ENCODE data around the gene KIF25. TPM values are rescaled to one million over a fixed set of nuclear protein-coding genes. Genes with fewer than 3 reads are reported as not detected.

Gene KIF25
- total RNA-seq, 1 experiment from 2014 or later = 0.39 TPM

DNA sequence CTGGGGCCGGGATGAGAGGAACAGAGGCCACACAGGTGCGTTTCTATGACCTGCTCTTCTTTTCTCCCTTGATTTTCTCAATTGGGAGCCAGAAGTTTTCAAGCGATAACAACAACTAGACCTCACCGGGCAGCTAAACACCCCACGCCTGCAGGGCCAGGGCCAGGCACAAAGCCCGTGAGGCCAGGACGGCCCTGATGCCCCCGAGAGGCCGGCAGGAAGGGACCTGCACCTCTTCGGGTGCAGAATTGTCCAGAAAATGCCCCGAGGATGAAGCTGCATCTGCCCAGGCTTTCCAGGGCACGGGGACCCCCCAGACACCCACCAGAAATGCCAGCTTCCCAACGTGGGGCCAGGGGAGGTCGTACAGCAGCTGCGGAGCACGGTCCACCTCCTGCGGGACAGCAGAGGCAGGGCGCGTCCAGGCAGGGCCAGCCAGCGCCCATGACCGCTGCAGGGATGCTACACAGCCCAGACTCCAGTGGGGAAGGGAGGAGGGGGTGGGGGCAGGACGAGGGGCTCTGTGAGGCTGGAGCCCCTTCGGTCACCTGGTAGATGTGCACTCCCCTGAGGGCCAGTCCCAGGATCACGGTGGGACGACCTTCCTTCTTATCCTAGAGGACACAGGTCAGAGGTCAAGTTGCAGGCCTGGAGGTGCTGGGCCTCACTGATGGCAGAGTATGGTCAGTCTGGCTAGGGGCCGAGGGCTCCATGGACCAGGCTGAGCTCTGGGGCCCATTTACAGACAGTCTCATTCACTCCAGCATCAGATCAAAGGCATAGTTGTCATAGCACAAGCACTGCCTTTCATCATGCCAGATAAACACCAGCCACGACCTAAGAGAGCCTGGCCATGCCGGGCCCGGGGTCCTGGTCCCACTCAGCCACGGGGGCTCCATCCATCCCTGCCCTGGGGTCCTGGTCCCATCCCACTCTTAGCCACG is 65.1 kb downstream of the KIF25 start:
- BruUV-seq (replicated peaks) = no TSS peak
- Histone ChIP-seq H3K4me1 (ENCODE audit: insufficient read depth, low read length, poor library complexity, severe bottlenecking) (no peaks in the 10 kb centered on the region), H3K36me3 (ENCODE audit: insufficient read depth, low read length, poor library complexity, severe bottlenecking) (no peaks in the 10 kb centered on the region), H3K4me3 (ENCODE audit: low read depth, low read length, poor library complexity, severe bottlenecking) (no peak overlapping the region), H3K27me3 (replicated peaks; ENCODE audit: insufficient read depth, low read depth, low read length, poor library complexity) (no peaks in the 10 kb centered on the region), H3K27ac (ENCODE audit: low read depth, low read length, poor library complexity, severe bottlenecking) (no peak overlapping the region), H3K9me3 (ENCODE audit: low read depth, low read length, poor library complexity, severe bottlenecking) (no peaks in the 10 kb centered on the region)
- POLR2A ChIA-PET (ENCODE audit: low non-redundant PET) = no interaction called here
- no peak for DNase-seq (ENCODE audit: low spot score)
- CTCF ChIA-PET = no interaction called here
- intact Hi-C loops (cut with micrococcal nuclease; ENCODE audit: unreplicated experiment) = no loop called here
- TF ChIP-seq, protein P1, sequence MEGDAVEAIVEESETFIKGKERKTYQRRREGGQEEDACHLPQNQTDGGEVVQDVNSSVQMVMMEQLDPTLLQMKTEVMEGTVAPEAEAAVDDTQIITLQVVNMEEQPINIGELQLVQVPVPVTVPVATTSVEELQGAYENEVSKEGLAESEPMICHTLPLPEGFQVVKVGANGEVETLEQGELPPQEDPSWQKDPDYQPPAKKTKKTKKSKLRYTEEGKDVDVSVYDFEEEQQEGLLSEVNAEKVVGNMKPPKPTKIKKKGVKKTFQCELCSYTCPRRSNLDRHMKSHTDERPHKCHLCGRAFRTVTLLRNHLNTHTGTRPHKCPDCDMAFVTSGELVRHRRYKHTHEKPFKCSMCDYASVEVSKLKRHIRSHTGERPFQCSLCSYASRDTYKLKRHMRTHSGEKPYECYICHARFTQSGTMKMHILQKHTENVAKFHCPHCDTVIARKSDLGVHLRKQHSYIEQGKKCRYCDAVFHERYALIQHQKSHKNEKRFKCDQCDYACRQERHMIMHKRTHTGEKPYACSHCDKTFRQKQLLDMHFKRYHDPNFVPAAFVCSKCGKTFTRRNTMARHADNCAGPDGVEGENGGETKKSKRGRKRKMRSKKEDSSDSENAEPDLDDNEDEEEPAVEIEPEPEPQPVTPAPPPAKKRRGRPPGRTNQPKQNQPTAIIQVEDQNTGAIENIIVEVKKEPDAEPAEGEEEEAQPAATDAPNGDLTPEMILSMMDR (conservative IDR thresholded peaks at IDR 0.05; ENCODE audit: low read depth, low read length) = no peak
- TF ChIP-seq EZH2 (IDR thresholded peaks at IDR 0.05; ENCODE audit: borderline replicate concordance, low read depth, low read length, poor library complexity, severe bottlenecking) = no peak

DNA sequence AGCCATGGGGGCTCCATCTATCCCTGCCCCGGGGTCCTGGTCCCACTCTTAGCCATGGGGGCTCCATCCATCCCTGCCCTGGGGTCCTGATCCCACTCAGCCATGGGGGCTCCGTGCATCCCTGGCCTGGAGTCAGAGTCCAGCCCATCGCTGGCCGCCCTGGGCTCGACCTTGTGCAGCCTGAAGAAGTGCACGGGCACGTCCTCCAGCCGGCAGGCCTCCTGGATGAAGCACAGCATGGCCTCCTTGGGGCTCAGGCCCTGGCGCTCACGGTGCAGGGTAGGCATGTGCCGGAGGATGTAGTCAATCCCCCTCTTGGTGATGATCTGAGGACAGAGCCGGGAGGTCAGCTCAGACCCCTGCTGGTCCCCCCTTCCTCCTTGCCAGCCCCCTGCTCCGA is 66.0 kb downstream of the KIF25 start:
- TF ChIP-seq EZH2 (IDR thresholded peaks at IDR 0.05; ENCODE audit: borderline replicate concordance, low read depth, low read length, poor library complexity, severe bottlenecking) = no peak
- TF ChIP-seq, protein P1 (conservative IDR thresholded peaks at IDR 0.05; ENCODE audit: low read depth, low read length) = no peak
- H3K4me3 ChIP-seq (ENCODE audit: low read depth, low read length, poor library complexity, severe bottlenecking) = no peak overlapping the region
- intact Hi-C loops (cut with micrococcal nuclease; ENCODE audit: unreplicated experiment) = no loop called here
- ChIA-PET CTCF (no interaction called here), POLR2A (ENCODE audit: low non-redundant PET) (no interaction called here)
- no peaks in the 10 kb centered on the region for H3K27me3 ChIP-seq (replicated peaks; ENCODE audit: insufficient read depth, low read depth, low read length, poor library complexity)
- DNase-seq (ENCODE audit: low spot score) = no peak
- no peaks in the 10 kb centered on the region for H3K9me3 ChIP-seq (ENCODE audit: low read depth, low read length, poor library complexity, severe bottlenecking)
- H3K36me3 ChIP-seq (ENCODE audit: insufficient read depth, low read length, poor library complexity, severe bottlenecking) = no peaks in the 10 kb centered on the region
- no peaks in the 10 kb centered on the region for H3K4me1 ChIP-seq (ENCODE audit: insufficient read depth, low read length, poor library complexity, severe bottlenecking)
- no TSS peak for BruUV-seq (replicated peaks)
- no peak overlapping the region for H3K27ac ChIP-seq (ENCODE audit: low read depth, low read length, poor library complexity, severe bottlenecking)

DNA sequence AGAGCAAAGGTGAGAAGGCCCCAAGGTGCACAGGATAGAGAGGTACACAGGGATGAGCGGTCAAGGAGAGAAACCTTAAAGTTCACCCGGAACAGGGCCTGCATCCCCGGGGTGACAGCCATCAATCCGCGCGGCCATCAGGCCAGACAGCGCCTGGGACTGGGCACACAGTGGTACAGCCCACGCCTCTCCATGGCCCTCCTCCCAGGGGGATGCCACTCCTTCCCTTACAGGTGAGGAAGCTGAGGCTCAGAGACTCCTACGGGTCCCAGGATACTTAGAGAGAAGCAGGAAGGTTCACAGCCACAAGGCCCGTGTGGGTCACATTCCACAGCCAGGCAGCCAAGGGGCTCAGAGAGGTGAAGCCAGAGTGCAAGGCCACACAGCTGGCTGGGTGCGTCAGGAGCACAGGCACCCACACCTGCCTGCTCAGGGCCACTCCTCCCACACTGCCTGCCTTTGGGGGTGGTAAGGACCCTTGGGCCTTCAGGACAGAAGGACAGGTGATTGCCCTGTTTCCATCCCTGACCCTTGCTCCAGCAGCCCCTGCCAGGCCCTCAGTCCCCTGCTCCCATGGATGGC is 66.8 kb downstream of the KIF25 start:
- Histone ChIP-seq H3K27ac (ENCODE audit: low read depth, low read length, poor library complexity, severe bottlenecking) (no peak overlapping the region), H3K36me3 (ENCODE audit: insufficient read depth, low read length, poor library complexity, severe bottlenecking) (no peaks in the 10 kb centered on the region), H3K4me1 (ENCODE audit: insufficient read depth, low read length, poor library complexity, severe bottlenecking) (no peaks in the 10 kb centered on the region), H3K4me3 (ENCODE audit: low read depth, low read length, poor library complexity, severe bottlenecking) (no peak overlapping the region), H3K9me3 (ENCODE audit: low read depth, low read length, poor library complexity, severe bottlenecking) (no peaks in the 10 kb centered on the region), H3K27me3 (replicated peaks; ENCODE audit: insufficient read depth, low read depth, low read length, poor library complexity) (no peaks in the 10 kb centered on the region)
- TF ChIP-seq, protein P1 (conservative IDR thresholded peaks at IDR 0.05; ENCODE audit: low read depth, low read length) = no peak
- no peak for TF ChIP-seq EZH2 (IDR thresholded peaks at IDR 0.05; ENCODE audit: borderline replicate concordance, low read depth, low read length, poor library complexity, severe bottlenecking)
- BruUV-seq (replicated peaks) = no TSS peak
- POLR2A ChIA-PET (ENCODE audit: low non-redundant PET) = no interaction called here
- intact Hi-C loops (cut with micrococcal nuclease; ENCODE audit: unreplicated experiment) = no loop called here
- no peak for DNase-seq (ENCODE audit: low spot score)
- CTCF ChIA-PET = no interaction called here
